Measurements from ENCODE around the gene FNBP1L. TPM values are rescaled to one million over a fixed set of nuclear protein-coding genes. Genes with fewer than 3 reads are reported as not detected.
A peak's percentile ranks its signal among the peaks of the same experiment; 100 is the strongest.

Gene FNBP1L
- total and polyA plus RNA-seq, 9 of the 15 experiments (the other 6 are each of a cell fraction or from before 2014, with no cell fraction given): 1.4 to 6.9 (median 5.9) TPM

DNA sequence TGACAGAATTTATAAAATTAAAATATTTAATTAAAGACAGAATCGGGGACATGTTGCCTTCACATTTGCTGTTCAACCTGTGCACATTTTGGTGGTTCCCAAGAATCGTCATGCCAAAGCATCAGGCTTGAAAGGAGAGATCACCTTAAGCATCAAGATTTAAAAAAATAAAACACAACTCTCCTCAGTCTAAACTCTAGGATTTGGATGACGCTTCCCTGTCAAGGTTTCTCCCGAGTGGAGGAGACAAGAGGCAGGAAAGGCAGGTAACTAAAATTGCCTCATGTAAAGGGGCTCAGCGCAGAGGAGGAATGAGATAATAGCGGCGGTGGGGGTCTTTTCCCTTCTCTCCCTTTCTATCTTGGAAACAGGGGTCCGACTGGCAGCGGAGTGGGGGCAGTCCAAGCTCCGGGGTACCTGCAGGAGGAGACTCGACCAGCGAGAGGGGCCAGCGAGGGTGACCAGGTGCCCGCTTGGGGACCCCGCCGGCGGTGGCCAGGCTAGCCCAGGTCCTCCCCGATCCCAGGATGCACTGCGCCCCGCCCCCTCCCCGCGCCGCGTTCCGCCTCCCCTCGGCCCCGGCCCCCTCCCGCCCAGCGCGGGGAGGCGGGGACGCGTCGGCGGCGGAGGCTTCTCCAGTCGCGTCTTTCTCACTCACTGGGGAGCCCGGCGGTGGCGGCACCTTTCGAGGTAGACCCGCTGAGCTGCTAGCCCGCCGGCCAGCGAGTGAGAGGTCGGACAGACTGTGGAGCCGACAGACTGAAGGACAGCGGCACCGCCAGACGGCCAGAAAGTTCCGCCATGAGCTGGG is at the start of gene FNBP1L (continued):
- TF ChIP-seq, protein P1, sequence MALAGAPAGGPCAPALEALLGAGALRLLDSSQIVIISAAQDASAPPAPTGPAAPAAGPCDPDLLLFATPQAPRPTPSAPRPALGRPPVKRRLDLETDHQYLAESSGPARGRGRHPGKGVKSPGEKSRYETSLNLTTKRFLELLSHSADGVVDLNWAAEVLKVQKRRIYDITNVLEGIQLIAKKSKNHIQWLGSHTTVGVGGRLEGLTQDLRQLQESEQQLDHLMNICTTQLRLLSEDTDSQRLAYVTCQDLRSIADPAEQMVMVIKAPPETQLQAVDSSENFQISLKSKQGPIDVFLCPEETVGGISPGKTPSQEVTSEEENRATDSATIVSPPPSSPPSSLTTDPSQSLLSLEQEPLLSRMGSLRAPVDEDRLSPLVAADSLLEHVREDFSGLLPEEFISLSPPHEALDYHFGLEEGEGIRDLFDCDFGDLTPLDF (CRISPR knock-in tag; IDR thresholded peaks at IDR 0.05): no peak
- TF ChIP-seq, protein P2, sequence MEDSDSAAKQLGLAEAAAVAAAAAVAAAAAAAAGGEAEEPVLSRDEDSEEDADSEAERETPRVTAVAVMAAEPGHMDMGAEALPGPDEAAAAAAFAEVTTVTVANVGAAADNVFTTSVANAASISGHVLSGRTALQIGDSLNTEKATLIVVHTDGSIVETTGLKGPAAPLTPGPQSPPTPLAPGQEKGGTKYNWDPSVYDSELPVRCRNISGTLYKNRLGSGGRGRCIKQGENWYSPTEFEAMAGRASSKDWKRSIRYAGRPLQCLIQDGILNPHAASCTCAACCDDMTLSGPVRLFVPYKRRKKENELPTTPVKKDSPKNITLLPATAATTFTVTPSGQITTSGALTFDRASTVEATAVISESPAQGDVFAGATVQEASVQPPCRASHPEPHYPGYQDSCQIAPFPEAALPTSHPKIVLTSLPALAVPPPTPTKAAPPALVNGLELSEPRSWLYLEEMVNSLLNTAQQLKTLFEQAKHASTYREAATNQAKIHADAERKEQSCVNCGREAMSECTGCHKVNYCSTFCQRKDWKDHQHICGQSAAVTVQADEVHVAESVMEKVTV (CRISPR knock-in tag; IDR thresholded peaks at IDR 0.05): no peak
- TF ChIP-seq PRPF4 (IDR thresholded peaks at IDR 0.05; ENCODE audit: insufficient read depth, low read depth, low read length, poor library complexity, severe bottlenecking) (no peak), SPI1 (IDR thresholded peaks at IDR 0.05; ENCODE audit: borderline replicate concordance, low read depth, low read length) (no peak), NCOA6 (IDR thresholded peaks at IDR 0.05) (no peak; the same call in 1 of the 2 replicates), ETV6 (IDR thresholded peaks at IDR 0.05; ENCODE audit: borderline replicate concordance in 1 of 2, low read depth in 2 of 2, low read length in 1 of 2) (no peak), ETV6 (CRISPR knock-in tag; IDR thresholded peaks at IDR 0.05; ENCODE audit: borderline replicate concordance) (no peak), CREB1 (IDR thresholded peaks at IDR 0.05) (no peak; the same call in 1 of the 2 replicates), CREB1 (CRISPR knock-in tag; IDR thresholded peaks at IDR 0.05) (peak; percentile 56; the same call in 1 of the 2 replicates), KLF10 (CRISPR knock-in tag; IDR thresholded peaks at IDR 0.05) (no peak), ARID2 (IDR thresholded peaks at IDR 0.05) (no peak), ZNF695 (CRISPR knock-in tag; IDR thresholded peaks at IDR 0.05) (no peak), SIN3B (IDR thresholded peaks at IDR 0.05; ENCODE audit: low read depth) (no peak), SETDB1 (IDR thresholded peaks at IDR 0.05; ENCODE audit: low read length) (no peak), EWSR1 (IDR thresholded peaks at IDR 0.05; ENCODE audit: borderline replicate concordance, low read depth, partially characterized antibody) (no peak), POLR2AphosphoS5 (IDR thresholded peaks at IDR 0.05; ENCODE audit: control insufficient read depth, insufficient read depth, low read depth, low read length) (0 out of 2 replicates have a peak, but pooled peaks have one; percentile 28), BCOR (IDR thresholded peaks at IDR 0.05) (no peak), POLR2B (IDR thresholded peaks at IDR 0.05; ENCODE audit: low read depth, partially characterized antibody) (no peak)
- TF ChIP-seq, protein P3, sequence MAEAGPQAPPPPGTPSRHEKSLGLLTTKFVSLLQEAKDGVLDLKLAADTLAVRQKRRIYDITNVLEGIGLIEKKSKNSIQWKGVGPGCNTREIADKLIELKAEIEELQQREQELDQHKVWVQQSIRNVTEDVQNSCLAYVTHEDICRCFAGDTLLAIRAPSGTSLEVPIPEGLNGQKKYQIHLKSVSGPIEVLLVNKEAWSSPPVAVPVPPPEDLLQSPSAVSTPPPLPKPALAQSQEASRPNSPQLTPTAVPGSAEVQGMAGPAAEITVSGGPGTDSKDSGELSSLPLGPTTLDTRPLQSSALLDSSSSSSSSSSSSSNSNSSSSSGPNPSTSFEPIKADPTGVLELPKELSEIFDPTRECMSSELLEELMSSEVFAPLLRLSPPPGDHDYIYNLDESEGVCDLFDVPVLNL (CRISPR knock-in tag; IDR thresholded peaks at IDR 0.05; ENCODE audit: low read depth): no peak
- TF ChIP-seq, protein P4, sequence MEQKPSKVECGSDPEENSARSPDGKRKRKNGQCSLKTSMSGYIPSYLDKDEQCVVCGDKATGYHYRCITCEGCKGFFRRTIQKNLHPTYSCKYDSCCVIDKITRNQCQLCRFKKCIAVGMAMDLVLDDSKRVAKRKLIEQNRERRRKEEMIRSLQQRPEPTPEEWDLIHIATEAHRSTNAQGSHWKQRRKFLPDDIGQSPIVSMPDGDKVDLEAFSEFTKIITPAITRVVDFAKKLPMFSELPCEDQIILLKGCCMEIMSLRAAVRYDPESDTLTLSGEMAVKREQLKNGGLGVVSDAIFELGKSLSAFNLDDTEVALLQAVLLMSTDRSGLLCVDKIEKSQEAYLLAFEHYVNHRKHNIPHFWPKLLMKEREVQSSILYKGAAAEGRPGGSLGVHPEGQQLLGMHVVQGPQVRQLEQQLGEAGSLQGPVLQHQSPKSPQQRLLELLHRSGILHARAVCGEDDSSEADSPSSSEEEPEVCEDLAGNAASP (IDR thresholded peaks at IDR 0.05): no peak
- TF ChIP-seq, protein P5, sequence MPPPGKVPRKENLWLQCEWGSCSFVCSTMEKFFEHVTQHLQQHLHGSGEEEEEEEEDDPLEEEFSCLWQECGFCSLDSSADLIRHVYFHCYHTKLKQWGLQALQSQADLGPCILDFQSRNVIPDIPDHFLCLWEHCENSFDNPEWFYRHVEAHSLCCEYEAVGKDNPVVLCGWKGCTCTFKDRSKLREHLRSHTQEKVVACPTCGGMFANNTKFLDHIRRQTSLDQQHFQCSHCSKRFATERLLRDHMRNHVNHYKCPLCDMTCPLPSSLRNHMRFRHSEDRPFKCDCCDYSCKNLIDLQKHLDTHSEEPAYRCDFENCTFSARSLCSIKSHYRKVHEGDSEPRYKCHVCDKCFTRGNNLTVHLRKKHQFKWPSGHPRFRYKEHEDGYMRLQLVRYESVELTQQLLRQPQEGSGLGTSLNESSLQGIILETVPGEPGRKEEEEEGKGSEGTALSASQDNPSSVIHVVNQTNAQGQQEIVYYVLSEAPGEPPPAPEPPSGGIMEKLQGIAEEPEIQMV (tag; conservative IDR thresholded peaks at IDR 0.05; ENCODE audit: low read depth): no peak
